GM13976 (cell line): ENCODE results near the gene DISP2.

Source experiments
- DNase-seq: peaks from one replicate; pipeline ENCODE4 v3.0.0; 2012; ENCODE audit warnings: low spot score
- CTCF ChIP-seq: IDR thresholded peaks from 2 replicates; pipeline ENCODE4 v1.5.1; 2012; ENCODE audit warnings: borderline replicate concordance, mild to moderate bottlenecking; ENCODE audit not compliant: insufficient read depth; ENCODE audit errors: extremely low read depth, missing control alignments, control extremely low read depth
- in situ Hi-C: fragments of 300-500 bp; cut with MboI; formaldehyde crosslinking; loops from one replicate; pipeline ENCODE4 v1.12.0; 2022; ENCODE audit warnings: low sequenced_read_pairs, mixed read lengths, inconsistent platforms; ENCODE audit not compliant: unreplicated experiment

The DISP2 gene

GRCh38 chr15:40379374-40379773, 21.4 kb downstream of the DISP2 start:
- no peak for TF ChIP-seq CTCF
- no peak for DNase-seq
- in situ Hi-C loops, result no loop called here

DNA sequence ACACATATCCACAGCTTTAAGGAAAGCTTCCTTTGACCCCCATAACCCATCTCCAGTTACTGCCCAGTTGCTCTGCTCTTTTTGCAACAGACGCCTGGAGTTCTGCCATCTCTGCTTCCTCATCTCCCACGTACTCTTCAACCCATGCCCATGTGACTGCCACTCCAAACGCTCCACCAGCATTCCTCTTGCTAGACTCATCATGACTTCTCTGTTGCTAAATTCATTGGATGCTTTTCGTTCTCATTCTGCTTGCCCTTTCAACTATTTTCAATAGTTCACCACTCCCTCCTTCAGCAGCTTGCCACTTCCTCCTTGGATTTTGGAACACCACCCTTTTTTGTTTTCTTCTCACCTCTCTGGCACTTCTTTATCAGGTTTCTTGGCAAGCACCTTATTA, 21.8 kb downstream of the DISP2 start:
- no peak for TF ChIP-seq CTCF
- no peak for DNase-seq
- in situ Hi-C loops, result no loop called here

GRCh38 chr15:40380636-40381035, 22.6 kb downstream of the DISP2 start:
- in situ Hi-C loops, result no loop called here
- TF ChIP-seq CTCF, result no peak
- DNase-seq, result no peak

- in situ Hi-C loops, result no loop called here
- DNase-seq, result no peak
- no peak for TF ChIP-seq CTCF
These were observed 24.0 kb downstream of the DISP2 start for GRCh38 chr15:40381818-40382529.

GRCh38 chr15:40382580-40383456, 24.8 kb downstream of the DISP2 start, which contains the start of gene KNSTRN:
KNSTRN (plus strand) TSS chr15:40382721; CDS start chr15:40382836, 115 bp downstream.
- in situ Hi-C loops, result no loop called here
- DNase-seq, result peak; percentile 97
- TF ChIP-seq CTCF, result no peak

GRCh38 chr15:40386480-40386879, 28.5 kb downstream of the DISP2 start:
- no peak for TF ChIP-seq CTCF
- no peak for DNase-seq
- in situ Hi-C loops, result no loop called here
